ENCODE measurements around the gene RAB3IL1.

The RAB3IL1 gene

DNA sequence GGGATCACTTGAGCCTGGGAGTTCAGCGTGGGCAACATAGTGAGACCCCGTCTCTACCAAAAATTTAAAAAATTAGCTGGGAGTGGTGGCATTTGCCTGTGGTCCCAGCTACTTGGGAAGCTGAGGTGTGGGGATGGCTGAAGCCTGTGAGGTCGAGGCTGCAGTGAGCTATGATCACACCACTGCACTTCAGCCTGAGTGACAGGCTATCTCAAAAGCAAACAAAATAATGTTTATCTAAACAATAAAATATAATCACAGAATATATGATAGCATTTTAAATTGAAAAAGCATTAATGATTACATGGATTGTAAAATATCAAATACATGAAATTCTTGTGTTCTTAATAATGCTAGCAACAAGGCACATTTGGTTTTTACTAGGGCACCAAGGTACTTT is 35.5 kb upstream of the RAB3IL1 start:
- DNase-seq, result no peak

DNA sequence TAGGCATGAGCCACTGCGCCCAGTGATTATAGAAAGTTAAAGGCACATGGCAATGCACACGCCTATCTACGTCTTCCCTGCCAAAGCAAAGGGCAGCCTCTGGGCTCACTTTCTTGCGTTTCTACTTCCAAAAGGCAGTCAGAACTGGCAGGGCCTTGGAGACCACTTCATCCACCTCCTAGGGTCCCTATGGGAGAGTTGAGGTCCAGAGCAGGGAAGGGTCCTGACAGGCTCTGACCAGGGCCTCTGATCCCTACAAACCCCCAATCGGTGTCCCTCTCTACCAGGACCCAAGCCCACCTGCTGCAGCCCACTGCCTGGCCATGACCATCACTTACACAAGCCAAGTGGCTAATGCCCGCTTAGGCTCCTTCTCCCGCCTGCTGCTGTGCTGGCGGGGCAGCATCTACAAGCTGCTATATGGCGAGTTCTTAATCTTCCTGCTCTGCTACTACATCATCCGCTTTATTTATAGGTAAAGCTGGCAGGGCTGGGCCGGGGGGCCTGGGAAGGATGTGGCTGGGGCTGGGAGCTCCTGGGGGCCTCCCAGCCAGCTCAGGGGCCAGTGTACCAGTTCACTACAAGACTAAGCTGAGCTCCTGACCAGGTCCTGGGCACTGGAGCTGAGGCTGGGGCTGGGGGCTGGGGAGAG is 34.2 kb upstream of the RAB3IL1 start:
- DNase-seq, result no peak

DNA sequence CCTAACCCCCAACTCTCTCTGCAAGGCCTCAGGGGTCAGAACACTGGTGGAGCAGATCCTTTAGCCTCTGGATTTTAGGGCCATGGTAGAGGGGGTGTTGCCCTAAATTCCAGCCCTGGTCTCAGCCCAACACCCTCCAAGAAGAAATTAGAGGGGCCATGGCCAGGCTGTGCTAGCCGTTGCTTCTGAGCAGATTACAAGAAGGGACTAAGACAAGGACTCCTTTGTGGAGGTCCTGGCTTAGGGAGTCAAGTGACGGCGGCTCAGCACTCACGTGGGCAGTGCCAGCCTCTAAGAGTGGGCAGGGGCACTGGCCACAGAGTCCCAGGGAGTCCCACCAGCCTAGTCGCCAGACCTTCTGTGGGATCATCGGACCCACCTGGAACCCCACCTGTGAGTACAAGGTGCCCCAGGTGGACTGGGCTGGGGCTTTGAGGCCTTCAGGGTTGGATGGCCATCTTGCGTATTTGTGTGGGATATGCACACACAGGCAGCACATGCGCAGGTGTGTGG is 32.7 kb upstream of the RAB3IL1 start, which contains the start of gene BEST1:
BEST1 (plus strand) TSS at position 317 of the 513 bp plus-strand sequence. CDS start 1,456 bp downstream, outside the sequence.
- DNase-seq, result no peak

DNA sequence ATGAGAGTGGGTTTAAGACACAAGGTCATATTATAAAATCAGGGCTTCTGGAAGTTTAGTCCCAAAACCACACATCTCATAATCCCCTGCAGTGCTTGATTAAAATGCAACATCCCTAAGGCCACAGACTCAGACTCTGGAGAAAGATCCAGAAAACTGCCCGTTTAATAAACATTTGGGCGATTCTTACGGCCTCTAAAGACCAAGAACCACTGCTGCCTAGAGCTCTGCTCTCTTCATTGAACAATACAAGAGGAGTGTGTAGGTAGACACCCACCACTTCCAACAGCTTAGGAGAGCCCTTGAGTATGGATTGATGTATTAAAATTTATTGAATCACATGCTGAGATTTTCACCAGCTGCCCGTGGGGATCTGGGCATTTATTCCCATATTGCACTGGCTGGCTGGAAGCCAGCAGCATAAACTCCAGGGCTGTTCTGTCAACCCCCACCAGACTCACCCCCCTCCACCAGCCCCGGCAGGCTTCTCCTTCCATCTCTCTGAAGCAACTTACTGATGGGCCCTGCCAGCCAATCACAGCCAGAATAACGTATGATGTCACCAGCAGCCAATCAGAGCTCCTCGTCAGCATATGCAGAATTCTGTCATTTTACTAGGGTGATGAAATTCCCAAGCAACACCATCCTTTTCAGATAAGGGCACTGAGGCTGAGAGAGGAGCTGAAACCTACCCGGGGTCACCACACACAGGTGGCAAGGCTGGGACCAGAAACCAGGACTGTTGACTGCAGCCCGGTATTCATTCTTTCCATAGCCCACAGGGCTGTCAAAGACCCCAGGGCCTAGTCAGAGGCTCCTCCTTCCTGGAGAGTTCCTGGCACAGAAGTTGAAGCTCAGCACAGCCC is 32.0 kb upstream of the RAB3IL1 start:
- DNase-seq, result no peak

DNA sequence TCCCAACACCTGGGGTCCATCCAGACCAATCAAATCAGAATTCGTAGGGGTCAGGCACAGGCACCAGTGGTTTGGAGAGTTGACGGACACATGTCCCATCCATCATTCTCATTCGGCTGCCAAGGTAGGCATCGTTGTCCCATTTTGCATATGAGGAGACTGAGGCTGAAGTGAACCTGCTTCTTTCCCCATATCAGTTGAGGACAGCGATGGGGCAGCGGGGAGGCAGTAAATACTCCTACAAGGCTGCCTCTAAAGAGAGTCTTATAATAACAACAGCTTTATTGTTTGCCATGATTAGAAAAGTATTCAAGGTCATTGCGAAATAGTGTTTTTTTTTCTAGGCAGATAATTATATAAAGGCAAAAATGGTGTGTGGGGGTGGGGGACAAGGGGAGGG is 31.1 kb upstream of the RAB3IL1 start:
- no peak for DNase-seq

DNA sequence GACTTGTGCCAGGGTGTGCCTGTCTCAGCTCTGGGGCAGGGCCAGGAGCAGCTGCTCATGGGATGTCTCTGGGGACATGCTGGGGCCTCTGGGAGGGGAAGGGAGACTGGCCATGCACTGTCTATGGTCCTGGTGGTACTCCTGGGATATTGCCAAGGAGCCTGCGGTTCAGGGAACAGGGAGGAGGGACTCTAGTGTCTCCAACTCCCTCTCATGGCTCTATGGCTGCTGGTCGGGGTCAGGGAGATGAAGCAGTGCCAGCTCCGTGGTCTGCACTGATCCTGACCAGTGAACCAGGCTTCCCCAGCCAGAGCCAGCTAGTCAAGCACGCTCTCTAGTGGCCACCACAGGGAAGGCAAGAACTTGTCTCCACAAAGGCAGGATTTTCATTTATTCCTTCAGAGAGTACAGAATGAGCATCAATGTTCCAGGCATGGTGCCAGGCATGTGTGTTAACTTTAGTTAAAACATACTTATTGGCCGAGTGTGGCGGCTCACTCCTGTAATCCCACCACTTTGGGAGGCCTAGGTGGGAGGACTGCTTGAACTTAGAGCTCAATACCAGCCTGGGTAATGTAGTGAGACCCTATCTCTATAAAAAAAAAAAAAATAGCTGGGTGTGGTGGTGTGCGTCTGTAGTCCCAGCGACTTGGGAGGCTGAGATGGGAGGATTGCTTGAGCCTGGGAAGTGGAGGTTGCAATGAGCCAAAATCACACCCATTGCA is 30.3 kb upstream of the RAB3IL1 start:
- peak; percentile 70 to 79 for DNase-seq

DNA sequence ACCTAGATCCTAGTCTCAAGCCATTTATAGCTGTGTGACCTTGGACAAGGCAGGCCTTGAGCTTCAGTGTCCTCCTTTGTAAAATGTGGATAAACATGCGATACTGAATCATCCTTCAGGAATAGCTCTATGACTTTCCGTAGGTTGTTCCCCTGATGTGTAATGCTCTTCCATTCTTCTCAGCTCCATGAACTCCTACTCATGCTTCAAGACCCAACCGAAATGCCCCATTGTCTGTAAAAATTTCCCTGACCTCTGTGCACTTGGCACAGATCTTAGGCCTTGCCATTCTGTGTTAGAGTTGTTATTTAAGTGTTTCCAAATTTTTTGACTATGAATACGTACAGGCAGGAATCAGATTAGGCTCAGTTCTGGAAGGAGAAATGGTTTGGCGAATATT is 29.5 kb upstream of the RAB3IL1 start:
- DNase-seq, result no peak

DNA sequence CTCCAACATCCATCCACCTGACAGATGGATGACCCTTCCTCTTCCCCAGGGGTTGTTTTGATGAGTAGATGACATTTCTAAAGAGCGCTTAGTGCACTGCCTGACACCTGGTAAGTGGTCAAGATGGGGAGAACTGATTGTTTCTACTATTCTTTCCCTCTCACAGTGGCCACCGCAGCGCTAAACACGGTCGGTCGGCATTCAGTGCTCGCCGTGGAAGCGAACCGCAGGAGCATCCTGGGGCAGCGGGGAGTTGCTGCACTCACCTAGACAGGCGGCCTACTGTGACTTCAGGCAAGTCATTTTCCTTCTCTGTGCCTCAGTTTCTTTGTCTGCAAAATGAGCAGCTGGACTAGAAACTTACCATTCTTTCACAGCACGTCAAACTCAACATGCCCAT is 27.8 kb upstream of the RAB3IL1 start:
- no peak for DNase-seq

DNA sequence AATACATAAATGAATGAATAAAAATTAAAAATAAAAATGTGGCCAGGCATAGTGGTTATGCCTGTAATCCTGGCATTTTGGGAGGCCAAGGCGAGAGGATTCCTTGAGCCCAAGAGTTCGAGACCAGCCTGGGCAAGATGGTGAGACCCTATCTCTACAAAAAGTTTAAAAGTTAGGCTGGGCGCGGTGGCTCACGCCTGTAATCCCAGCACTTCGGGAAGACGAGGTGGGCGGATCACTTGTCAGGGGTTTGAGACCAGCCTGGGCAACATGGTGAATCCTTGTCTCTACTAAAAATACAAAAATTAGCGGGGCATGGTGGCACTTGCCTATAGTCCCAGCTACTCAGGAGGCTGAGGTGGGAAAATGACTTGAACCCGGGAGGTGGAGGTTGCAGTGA is 23.1 kb upstream of the RAB3IL1 start:
- DNase-seq, result no peak

DNA sequence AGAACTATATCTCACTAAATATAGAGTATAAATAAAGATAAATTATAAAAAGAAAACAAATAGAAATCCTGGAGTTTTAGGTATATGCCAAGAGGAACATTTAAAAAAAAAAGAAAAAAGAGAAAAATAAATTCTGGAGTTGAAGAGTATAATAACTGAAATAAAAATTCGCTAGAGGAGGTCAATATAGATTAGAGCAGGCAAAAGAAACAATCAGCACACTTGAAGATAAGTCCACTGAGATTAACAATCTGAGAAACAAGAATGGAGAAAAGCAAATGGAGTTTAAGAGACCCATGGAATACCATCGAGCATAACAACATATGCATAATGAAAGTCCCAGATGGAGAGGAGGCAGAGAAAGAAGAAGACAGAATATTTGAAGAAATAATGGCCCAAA is 18.5 kb upstream of the RAB3IL1 start:
- no peak for DNase-seq

DNA sequence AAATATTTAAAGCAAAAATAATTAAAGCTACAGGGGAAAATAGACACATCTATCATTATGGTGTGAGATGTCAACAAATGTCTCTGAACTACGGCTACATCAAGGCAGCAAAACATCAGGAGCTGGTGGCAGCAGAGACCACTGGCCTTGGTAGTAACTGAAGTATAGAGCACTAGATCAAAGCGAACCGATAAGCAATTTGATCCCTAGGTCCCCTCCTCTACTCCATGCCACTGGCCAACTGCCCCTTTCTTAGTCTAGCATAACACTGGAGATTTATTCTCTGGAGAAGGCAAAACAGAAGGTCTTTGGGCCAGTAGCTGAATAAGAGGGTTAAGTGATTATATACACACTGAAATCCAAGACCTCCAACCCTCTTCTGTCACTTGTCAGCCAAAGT is 13.6 kb upstream of the RAB3IL1 start:
- no peak for DNase-seq

DNA sequence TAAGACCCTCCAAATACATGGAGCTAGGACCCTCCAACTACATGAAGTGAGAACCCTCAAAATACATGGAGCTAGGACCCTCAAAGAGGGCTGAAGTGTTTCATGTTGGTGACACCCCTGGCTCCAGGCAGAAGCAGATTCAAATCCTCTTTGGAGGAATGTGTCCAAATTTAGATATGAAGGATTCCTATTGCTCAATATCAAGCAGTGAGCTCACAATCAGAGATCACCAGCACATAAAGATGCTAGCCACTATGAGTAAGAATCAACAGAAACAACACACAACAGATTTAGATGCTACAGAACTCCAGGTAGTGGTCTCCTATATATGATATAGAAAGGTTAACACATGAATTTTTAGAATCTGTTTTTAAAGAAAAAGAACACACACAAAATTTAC is 11.2 kb upstream of the RAB3IL1 start:
- no peak for DNase-seq

DNA sequence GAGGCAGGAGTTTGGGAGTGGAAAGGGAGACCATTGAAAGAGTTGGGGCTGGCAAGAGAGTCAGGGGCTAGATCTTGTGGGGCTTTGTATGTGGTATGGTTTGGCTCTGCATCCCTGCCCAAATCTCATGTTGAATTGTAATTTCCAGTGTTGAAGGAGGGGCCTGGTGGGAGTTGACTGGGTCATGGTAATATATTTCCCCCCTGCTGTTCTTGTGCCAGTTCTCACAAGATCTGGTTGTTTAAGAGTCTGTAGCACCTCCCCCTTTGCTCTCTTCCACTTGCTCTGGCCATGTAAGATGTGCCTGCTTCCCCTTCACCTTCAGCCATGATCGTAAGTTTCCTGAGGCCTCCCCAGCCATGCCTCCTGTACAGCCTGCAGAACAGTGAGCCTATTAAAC is 10.1 kb upstream of the RAB3IL1 start:
- no peak for DNase-seq

DNA sequence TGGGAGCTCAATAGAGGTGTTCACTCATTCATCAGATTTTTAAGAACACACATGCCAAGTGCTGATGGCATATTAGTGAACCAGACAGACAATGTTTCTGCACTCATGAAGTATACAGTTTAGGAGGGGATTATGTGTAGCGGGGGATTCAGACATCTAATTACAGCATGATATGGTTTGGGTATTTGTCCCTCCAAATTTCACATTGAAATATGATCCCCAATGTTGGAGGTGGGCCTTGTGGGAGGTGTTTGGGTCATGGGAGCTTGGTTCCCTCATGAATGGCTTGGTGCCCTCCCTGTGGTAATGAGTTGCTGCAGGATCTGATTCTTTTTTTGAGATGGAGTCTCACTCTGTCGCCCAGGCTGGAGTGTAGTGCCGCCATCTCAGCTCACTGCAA is 8.9 kb upstream of the RAB3IL1 start:
- no peak for DNase-seq

DNA sequence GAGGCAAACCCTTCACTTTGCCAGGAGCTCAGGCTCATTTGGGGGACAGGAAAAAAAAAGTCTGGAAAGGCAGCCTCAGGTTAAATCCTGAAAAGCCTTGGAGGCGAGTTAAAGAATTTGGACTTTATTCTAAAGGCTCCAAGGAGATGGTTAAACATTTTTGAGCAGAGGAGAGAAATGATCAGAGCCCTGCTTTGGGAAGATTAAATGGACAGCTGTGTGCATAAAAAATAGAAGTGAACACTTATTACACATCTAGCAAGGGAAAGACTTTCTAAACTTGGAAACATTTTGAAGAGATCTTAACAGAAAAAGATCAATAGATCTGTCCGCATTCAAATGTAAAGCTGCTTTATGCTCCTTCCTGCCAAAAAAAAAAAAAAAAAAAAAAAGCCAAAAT is 8.4 kb upstream of the RAB3IL1 start:
- no peak for DNase-seq

DNA sequence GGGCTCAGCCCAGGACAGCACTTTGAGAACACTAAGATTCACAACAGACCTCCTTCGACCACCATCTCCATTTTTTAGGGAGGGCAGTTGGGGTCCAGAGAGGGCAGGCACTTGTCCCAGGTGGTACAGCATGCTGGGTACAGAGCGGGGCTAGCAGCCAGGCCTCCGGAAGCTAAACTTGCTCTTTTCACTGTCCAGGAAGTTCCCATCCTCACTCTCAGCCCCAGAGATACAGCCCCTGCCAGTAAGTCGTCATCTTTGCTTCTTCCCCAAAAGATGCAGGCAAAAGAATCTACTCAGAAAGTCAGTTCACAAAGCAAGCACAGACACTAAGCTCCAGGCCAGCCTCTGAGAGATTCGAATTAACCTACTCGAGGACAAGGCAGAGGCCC is 6.7 kb upstream of the RAB3IL1 start:
- no peak for DNase-seq

DNA sequence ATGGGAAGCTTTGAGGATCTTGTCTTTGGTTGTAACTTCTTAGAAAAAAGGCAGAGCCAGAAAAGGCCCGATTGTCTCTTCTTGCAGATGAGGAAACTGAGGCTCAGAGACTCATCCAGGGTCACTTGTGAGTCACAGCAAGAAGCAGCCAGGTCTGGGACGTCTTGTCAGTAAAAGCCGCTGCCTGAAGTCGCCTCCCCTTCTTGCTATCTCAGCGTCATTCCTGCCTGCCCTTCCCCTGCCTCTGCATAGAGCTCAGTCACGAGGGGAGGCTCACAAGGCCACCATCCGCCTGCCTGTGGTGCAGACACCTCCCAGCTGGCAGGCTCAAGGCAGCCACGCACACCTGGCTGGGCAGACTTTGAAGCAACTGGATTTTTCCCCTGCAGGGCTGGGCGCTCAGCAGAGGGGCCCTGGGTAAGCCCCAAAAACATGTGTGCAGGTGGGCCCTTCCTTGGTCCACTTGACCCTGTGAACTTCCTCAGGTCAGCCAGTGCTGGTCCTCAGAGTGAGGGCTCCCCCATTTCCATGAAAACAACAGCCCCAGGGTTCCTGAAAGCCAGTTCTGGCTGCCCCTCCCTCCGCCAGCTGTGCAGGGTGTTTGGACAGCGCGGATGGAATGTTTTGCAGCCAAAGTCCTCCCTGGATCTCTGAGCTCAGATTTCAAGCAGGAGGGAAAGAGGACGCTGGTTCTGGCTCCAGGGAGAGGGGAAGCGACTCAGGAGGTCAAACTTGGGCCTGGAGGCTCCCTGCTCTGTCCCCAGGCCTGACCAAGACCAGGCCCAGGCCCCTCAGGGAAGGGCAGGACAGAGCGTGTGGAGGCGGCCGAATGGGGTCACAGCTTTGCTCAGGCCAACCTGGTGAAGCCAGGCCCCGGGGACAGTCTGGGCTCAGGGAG is 6.0 kb upstream of the RAB3IL1 start:
- no peak for DNase-seq

DNA sequence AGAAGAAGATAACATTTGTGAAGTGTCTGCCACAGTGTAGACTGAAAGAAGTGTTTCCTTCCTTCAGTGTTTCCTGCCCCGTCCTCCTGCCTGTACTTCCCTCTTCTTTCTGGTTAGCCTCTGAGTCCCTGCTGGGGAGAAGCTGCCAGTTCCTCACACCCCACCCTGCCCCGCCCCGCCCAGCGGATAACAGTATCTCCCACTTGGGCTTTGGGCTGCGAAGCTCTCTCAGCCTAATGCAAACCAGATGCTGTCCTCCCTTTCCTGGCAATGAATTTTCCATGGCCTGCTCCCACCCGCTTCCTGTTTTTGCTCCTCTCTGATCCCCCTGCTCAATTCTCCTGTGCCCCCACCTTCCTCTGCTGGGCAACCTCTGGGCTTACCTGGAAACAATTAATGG is 5.2 kb upstream of the RAB3IL1 start:
- DNase-seq, result no peak

DNA sequence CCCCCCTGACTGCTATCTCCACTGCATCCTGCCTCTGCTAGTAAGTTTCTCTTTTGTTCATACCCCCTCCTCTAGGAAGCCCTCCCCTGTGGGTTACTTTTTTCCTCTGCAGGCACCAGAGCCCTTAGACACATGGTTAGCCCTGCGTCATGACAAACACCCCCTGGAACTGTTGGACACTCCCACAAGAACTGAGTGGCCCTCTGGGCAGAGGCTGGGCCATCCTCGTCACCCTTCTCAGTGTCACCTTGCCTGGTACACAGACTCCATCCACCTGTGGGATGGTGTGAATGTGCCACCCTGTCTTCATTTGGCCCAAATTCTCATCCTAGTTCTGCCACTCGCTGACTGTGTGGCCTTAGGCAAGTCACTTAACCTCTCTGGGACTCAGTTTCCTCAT is 4.1 kb upstream of the RAB3IL1 start:
- DNase-seq, result no peak

DNA sequence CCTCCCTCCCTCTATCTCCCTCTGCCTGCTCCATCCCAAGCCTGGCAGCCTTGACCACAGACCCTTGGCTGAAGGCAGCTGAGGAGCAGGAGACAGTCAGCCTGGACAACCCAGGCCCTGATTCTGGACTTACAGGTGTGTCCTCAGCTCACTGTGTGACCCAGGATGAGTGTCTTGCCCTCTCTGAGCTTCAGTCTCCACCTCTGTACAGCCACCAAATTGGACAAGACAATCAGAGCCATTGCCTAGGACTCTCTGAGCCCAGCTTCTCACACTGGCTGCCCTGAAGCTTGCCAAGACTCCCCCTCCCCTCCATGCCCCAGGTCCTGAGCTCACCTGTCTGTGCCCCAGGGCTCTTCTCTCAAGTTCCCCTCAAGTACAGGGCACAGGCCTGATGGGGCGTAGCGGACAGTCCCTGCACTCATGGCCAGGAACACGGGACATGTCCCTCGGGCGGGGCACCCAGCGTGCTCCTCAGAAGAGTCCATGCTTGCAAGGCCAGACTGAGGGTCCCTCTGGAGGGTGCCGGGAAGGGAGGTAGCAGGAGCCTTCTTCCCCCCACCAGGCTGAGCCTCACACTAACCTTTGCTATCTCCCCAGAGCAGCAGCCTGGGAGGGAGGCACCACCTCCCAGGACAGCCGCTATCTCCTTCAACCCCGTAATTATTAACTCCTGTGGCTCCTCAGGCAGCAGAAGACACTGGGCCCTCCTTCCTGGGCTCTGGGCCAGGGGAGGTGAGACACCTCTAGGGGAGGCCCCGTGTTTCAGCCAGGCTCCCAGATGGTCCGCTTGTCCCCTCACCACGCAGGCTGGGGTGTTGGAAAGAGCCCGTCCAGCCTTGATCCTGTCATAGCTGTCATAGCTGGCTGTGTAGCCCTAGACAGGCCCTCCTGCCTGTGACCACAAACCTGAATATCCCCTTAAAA is 2.6 kb upstream of the RAB3IL1 start:
- DNase-seq, result no peak

DNA sequence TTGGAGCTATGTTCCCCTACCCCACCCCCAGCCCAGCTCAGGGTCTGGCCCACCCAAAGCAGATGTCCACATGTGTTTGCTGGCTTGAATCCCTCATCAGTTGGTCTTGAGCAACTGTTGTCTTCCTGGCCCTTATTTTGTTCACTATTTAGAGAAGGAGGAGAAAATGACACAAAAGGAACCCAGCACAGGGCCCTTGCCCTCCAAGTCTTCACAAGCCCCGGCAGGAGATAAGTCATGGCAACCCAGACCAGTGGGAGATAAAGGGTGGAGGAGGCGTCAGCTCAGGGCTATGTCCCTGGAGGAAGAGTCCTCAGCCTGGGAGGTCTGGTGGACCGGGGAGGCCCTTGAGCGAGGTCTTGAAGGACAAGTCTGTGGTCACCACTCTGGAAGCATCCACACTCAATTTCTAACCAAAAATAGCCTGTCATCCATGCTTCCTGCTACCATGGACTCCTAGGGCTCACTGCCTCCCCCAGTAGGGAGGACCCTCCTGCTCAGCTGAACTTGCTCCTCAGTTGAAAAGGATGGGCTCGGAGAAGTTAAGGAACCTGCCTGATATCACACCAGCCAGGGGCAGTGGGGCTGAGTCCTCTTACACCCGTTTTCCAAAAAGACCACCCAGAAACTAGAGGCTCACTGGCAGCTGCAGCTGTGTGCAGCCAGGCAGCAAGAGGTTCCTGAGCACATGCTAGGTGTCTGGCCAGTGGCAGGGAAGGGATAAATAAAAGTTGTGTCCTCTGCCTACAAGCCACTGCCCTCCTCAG is 1.8 kb upstream of the RAB3IL1 start:
- DNase-seq, result no peak
